ENCODE results near the gene CNN1.

Gene CNN1

DNA sequence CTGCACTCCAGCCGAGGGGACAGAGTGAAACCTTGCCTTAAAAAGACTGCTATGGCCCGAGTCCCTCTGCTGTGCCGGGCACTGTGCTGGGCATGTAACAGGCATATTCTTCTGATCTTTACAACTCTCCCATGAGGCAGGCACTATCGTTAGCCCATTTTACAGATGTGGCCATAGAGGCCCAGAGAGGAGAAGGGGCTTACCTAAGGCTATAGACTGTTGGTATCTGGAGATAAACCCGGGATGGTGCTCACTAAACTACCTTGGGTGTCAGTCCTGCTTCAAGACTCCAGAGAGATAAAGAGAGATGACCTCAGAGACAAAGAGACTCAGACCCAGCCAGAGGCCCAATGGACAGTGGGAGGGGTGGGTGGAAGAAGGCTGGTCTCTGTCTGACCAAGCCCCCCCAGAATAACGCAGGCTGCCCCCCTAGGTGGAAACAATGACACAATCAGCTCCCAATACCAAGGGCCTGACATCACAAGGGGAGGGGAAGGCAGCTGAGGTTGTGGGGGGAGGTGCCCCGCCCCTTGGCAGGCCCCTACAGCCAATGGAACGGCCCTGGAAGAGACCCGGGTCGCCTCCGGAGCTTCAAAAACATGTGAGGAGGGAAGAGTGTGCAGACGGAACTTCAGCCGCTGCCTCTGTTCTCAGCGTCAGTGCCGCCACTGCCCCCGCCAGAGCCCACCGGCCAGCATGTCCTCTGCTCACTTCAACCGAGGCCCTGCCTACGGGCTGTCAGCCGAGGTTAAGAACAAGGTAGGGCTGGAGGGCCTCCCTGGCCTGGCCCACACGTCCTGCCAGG, at the start of gene CNN1:
TSS of gene CNN1 (plus strand) at position 620 of the 805 bp plus-strand sequence. CDS start at position 697, 77 bp downstream.
- DNase-seq: no peak

DNA sequence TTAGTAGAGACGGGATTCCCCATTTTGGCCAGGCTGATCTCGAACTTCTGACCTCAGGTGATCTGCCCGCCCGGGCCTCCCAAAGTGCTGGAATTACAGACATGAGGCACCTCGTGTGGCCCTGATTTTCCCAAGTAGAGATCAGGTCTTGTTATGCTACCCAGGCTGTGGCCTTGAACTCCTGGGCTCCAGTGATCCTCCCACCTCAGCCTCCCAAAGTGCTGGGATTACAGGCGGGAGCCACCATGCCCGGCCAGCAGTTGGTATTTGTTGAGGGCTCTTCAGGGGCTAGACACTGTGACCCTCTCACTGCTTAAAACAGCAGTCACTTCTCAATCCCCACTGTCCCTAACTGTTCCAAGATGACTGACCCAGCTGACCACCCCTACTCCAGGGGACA, 49.3 kb upstream of the CNN1 start:
- no peak for DNase-seq

DNA sequence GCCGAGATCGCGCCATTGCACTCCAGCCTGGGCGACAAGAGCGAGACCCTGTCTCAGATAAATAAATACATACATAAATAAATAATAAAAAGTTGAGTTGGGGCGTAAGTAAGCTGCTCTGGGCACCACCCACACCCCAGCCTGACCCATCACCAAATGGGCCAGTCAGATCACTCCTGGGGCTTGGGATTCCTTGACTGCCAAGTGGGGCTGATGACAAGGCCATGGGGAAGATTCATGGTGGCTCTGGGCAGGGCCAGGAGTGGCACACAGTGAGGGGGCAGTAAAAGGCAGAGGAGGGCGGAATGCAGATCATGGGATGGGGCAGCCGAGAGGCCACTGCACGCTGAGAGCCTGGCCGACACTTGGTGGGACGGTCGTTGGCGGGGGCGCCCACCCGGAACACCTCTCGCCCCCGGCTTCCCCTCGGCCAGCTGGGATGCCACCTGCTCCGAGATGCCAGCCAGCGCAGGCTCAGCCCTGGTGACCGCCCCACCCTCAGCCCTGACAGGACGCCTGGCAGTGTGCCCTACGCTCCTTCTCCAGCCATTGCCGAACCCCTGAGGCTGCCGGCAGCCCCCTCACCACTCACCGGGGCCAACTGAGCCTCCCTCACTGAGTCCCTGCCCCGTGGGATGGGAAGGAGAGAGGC, 43.9 kb upstream of the CNN1 start:
- no peak for DNase-seq

DNA sequence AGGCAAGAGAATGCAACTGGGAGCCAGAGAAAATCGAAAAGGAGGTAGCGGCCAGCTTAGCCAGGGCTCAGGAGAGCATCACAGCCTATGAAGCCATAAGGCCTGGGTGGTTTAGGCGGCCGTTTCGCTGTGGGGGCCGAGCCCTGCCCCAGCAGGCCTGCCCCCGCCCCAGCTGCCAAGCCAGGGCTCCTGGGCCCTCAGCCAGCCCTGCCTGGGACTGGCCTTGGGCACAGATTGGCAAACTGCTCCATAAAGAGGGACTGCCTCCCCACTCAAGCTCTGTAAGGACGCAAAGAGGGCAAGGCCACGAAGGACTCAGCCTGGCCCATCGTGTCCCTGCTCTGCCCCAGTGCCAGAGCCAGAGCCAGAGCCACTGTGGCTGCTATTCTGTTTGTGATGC, 43.2 kb upstream of the CNN1 start:
- no peak for DNase-seq

DNA sequence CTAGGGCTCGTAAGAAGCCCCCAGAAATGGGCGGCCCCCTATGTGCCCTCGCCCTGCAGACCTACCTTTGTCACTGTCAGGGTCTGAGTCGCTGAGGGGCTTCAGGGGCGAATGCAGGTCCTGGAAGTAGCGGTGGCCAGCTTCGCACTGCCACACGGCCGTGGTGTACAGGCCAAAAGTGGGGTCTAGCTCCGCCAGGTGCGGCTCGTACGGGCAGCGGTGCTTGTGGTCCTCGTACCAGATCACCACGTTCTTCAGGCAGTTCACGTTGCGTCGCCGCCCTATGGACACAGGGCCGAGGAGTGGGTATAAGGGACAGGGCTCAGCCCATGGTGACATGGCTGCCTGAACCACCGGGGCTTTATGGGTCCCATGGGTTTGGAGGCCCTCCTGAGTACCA, 42.8 kb upstream of the CNN1 start:
- DNase-seq: no peak

DNA sequence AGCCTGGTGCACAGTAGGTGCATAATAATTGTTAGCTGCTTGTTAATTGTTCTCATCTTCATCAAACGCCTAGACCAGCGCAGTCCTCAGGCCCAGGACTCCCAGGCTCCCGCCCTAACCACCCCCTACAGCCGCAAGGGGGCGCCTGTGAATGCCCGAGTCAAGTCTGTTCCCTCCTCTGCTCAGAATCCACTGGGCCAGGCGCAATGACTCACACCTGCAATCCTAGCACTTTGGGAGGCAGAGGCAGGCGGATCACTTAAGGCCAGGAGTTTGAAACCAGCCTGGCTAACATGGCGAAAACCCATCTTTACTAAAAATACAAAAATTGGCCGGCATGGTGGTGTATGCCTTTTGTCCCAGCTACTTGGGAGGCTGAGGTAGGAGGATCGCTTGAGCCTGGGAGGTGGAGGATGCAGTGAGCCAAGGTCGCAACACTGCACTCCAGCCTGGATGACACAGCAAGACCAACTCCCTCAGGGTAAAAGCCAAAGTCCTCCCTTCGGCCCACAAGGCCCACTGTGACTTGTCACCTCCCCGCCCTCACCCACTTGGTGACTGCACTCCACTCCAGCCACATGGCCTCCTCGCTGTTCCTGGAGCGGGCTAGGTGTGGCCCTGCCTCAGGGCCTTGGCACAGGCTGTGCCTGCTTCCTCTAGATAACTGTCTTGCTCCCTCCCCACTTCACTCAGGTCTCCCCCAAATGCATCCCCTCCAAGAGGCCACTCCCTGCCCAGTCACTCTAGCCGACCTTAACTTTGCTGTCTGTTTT, 42.1 kb upstream of the CNN1 start:
- peak; percentile 71 for DNase-seq

DNA sequence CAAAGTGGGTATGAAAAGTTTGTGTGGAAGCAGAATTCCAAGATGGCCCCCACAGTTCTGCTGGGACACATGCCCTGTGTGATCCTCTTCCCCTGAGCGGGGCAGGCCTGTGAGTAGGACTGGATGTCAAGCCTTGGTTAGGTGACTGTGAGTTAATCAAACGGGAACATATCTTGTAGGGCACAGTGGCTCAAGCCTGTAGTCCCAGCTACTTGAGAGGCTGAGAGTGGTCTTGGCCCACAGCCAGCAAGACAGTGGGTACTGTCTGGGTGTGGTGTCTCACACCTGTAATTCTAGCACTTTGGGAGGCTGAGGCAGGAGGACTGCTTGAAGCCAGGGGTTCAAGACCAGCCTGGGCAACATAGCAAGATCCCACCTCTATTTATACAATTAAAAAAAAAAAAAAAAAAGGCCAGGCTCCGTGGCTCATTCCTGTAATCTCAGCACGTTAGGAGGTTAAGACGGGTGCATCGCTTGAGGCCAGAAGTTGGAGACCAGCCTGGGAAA, 39.4 kb upstream of the CNN1 start:
- DNase-seq: no peak

DNA sequence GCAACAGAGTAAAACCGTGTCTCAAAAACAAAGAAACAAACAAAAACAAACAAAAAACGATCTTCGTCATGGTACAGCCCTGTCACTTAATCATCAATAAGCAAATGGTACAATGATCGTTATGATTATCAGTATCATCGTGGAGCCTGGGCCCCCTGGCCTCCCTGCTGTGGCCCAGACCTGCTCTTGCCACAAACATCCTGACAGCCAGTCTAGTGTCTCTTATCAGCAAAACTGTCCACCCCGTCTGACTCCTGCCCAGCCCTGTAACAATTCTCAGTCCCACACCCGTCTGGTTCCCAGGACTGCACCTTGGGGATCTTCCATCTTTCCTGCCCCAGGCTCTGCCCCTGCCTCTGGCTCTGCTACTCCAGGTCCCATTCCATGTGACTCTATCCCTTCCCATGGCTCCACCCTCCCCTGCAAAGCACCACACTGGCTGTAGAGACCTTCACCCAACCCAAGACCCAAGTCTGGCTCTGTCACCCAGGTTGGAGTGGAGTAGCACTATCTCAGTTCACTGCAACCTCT, 38.7 kb upstream of the CNN1 start:
- no peak for DNase-seq

DNA sequence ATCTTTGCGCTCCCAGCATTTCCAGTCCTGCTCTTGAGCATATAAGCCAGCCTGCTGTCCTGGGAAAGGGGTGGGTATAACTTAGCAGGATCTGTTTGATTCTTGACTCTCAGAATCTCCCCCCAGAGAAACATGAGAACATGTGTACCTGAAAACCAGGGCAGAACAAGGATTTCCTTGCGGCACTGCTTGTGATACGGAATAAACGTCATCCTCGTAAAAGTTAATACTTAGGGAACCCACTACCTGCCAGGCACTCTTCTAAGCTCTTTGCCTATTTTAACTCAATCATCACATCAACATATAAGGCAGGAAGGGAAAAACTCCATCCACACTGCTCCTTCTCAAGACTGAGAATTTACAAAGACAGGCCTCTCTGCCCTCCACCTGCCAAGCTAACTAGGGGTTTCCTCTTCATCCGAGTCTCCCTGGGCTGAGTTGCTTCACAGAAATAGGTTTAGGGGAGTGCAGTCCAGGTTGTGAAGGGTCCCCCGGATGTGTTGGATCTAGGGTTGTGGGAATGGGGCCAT, 34.1 kb upstream of the CNN1 start:
- no peak for DNase-seq

DNA sequence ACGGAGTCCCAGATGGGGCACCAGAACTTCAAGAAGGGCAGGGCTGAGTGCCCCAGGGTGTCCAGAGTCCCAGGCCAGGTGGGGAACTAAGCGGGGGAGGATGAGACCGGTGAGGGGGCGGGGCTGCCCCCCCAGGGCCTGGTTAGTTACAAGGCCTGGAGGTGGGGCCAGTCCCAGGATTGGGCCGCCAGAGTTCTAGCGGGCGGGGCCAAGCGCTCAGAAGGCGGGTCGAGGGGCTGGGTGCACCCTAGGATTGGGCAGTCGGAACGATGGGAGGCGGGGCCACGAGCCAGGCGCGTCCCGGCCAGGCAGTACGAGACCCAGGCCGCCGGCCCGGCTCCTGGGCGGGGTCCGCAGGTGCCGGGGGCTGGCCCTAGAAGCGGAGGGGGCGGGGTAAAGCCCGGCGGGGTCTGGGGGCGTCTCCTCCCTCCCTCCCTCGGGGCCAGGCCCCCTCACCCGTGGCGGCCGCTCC, 33.6 kb upstream of the CNN1 start:
- peak; percentile 96 for DNase-seq

DNA sequence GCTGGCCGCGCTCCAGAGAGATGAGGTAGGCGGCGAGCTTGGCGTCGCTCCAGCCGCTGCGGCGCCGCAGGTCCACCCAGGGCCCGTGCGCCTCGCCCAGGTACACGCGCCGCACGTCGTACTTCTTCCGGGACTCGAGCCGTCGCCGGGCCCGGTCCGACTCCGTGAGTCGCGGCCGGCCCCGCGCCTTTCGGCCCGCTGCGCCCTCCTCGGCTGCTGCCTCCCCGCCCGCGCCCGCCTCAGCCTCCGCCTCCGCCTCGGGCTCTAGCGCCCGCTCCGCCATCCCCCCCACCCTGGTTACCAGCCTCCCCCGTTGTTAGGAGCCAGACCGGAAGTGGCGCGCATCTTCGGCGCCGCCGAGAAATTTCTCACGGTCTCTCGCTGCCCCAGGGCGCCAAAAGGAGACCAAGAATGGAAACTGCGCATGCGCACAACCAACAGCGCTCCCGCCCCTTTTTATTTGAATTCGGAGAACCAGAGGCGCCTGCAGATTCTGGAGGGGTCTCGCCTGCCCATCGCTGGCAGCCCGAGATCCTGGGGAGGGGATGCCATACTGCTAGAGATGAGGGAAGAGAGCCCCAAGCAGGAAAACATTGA, 33.0 kb upstream of the CNN1 start, which contains the start of gene ZNF653:
TSS of gene ZNF653 (minus strand) at position 336 of the 597 bp plus-strand sequence. CDS start at position 283, 53 bp downstream.
- DNase-seq: peak; percentile 95

DNA sequence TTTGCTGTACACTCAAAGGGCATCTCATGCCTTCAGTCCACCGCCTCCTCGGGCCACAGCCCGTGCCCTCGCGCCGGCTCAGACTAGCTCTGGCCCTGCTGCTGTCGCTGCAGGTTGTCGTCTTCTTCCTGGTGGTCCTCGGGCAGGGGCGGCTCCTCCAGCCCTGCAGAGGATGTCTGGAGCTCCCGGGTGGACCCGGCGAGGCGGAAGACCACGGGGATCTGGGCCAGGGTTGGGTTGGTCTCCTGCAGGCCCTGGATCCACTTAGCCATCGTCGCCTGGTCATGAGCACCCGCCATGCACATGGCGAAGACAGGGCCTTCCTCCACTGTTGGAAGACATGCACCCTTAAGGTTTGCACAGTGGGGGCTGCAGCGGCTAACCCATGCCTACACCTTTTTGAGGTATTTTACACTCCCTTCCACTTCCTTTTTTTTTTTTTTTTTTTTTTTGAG, 32.5 kb upstream of the CNN1 start:
- no peak for DNase-seq

DNA sequence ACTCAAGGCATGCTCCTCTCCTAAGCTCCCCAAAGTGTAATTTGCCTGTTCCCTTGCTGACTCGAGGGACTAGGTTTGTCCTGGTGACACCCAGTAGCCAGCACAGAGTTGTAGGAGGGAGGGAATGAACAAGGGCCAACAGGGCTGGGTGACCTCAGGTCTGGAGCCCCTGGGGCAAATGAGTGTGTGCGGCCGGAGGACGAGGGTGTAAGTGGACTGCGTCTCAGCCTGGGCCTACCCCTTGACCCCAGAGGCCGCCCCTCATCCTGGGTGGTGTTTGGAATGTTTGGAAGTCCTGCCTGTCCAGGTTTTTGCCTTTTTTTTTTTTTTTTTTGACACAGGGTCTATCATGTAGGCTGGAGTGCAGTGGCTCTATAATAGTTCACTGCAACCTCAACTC, 31.7 kb upstream of the CNN1 start:
- no peak for DNase-seq

DNA sequence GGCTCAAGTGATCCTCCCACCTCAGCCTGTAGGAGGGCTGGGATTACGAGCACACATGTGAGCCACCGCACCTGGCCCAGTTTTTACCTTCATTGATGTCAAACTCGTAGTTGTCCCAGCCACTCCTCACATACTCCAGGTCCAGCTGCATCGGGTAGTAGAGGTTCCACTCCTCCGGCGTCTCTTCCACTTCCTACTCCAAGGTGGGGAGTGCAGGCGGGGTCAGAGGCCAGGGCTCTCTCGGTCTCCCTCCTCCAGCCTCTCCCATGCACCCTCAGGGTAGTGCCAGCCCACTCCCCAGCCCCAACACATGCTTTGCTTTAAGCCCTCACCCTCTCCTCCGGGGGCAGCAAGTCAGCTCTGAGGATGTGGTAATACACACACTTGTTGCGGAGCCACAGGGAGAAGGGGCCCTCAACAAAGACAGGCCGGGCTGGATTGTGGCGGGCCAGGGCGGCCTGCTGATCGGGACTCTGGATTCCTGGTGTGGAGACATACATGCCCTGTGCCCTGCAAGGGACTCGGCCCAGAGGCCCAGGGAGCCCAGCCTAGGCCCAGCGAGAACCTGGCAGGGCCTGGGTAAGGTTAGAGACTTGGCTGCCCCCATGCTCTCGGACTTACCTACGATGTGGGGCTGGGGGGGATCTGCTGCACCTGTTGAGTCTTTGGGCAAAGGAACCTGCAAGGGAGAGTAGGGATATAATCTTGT, 31.1 kb upstream of the CNN1 start:
- no peak for DNase-seq

DNA sequence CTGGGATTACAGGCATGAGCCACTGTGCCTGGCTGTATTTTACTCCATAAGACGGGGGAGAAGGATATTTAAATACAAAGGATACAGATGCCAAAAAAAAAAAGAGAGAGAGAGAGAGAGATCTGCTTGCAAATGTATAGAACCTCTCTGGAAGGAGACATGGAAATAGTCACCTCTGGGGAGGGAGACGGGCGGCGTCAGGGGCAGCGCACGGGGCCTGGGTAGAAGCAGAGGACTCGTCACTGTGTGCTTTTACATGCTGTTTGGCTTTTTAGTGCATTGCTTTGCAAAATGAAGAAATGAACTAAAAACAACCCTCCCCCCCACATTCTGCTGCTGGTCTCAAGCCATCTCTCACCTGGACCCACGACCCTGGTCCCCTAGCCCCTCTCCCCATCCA, 28.2 kb upstream of the CNN1 start:
- DNase-seq: no peak

DNA sequence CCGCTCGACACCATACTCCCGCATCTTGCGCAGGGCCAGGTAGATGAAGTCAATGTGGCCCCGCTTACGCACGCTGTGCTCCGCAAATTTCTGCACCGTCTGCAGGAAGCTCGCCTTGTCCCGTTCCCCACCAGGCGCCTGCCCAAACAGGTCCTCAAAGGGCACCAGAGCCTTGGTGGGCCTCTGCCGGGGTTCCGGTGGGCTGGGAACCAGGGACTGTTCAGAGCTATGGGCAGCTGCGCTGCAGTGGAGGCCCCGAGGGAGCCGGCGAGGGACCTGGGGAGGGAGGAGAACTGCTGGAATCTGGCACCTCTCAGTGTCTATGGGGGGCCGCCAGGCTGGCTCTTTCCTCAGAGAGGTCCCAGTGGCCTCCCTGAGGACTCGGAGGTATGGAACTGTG, 24.7 kb upstream of the CNN1 start:
- no peak for DNase-seq

DNA sequence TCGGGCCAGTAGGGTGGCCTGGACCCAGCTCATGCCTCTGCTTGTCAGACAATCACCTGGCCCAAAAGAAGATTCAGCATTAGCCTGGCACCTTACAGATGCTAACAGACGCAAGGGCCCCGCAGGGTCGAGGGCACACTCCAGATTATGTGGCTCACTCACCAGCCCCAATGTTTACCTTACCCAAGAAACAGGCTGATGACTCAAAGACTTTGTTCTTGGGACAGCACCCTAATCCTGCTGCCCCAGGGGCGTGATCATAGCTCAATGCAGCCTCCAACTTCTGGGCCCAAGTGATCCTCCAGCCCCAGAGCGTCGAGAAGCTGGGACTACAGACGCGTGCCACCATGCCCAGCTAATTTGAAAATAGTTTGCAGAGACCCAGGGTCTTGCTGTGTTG, 19.5 kb upstream of the CNN1 start:
- DNase-seq: no peak

DNA sequence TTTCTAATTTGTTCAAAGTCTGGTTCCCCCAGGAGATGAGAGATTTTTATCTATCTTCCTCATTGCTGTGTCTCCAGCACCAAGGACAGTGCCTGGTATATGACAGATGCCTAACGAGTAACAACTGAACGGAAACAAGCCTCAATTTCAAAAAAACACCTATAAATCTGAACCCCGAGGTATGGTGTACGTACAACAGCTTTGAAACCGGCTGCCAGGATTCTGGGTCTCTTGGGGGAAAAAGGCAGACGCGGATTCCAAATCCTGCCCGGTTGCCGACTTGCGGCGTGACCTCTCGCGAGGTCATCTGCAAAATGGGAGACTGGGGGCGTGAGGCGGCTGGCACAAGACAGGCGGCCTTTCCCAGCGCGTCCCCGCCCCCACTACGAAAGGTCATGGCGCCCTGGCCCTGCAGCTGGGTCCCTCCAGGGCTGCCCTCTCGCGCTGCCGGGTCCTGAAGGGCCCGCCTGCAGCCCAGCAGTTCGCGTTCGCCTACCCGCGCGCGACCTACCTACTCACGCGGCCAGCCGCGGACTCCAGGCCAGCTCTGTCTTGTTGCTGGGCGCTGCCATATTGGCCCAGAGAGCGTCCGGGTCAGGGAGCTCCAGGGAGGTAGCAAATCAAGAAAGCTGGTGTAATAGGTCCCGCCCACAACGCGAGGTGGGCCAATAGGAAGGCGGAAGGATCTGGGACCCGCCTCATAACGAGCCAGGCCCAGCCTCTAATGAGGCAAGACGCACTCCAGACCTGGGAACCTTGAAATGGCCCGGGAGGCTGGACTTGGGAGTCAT, 9.9 kb upstream of the CNN1 start, which contains the start of gene ECSIT:
TSS of gene ECSIT (minus strand) at position 584 of the 791 bp plus-strand sequence. CDS start 9,964 bp downstream, outside the sequence.
- DNase-seq: peak; percentile 95

DNA sequence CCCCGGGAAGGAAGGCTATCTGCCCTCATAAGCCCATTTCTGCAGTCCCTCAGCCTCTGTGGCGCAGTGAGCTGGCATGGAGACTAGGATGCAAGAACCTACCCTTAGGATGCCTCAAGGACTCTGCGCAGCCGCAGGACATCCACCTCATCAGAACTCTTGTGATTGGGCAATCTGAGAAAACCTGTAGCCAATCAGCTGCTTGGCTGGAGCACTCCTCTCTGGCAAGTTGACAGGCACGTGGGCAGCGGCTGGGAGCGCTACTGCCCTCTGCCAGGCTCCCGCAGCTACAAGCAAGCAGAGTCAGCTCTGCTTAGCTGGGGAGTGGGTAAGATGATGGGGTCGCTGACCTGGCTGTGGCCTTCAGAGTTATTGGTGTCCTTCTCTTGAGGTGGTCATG, 8.2 kb upstream of the CNN1 start:
- peak; percentile 40 for DNase-seq

DNA sequence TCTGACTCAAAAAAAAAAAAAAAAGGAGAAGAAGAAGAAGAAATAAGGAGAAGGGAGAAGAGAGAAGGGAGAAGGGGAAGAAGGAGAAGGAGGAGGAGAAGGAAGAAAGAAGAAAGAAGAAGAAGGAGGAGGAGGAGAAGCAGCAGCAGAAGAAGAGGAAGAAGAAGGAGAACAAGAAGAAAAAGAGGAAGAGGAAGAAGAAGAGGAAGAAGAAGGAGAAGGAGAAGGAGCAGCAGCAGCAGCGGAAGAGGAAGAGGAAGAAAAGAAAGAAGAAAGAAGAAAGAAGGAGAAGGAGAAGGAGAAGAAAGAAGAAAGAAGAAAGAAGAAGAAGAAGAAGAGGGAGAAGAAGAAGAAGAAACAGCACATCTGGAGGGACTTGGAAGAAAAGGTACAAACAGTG, 4.1 kb upstream of the CNN1 start:
- no peak for DNase-seq

DNA sequence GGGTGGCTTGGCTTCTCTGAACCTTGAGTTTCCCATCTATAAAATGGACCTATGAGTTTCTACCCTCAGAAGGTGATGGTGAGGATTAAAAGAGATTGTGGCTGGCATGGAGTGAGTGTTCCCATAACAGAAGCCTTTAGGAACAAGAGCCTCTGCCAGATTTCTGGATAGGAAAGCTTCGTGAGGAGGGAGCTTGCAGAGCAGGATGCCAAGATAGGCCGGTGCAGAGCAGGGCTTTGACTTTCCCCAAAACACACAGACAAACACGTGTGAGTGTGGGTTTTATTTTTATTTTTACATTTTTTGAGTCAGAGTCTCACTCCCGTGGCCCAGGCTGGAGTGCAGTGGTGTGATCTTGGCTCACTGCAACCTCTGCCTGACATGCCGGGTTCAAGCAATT, 3.7 kb upstream of the CNN1 start:
- DNase-seq: no peak
